ENCODE results near the gene TRIM69. TPM values are rescaled to one million over a fixed set of nuclear protein-coding genes. Genes with fewer than 3 reads are reported as not detected.
"Not testable (repeated sequence)": the region's sequence is repeated elsewhere in the genome, so short reads cannot be mapped to it uniquely, and the experiment has no call there.

TRIM69 gene
- total RNA-seq, 2 experiments from 2014 or later = 67.9 to 70.2 TPM

DNA sequence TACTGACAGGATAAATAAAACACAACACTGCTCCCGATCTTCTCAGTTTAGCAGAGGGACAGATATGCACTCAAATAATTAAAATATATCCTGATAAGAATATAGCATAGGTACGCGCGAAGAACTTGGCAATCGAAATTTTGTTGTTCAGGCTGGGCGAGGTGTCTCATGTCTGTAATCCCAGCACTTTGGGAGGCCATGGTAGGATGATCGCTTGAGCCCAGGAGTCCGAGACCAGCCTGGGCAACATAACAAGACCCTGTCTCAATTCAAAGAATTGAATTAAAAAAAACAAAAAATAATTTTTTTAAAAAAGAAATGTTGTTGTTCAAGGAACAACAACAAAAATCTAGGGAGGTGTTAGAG lies 17.4 kb upstream of the TRIM69 start:
- POLR2A ChIA-PET = interaction anchor here (0.7 to 11.7 kb wide), 9 partner anchors 8 to 54 kb away, joined by 4 to 283 read pairs (median 7); partner anchors contain the start of genes B2M, PATL2, SPG11 and TRIM69
- Mint-ChIP-seq H3K4me1 (peaks cover 83% of the 10 kb centered on the region), H3K27me3 (no peaks in the 10 kb centered on the region), H3K27ac (peak overlapping the region; percentile 92), H3K9me3 (no peaks in the 10 kb centered on the region), H3K4me3 (peak overlapping the region; percentile 96), H3K36me3 (ENCODE audit: low read depth) (peaks cover 62% of the 10 kb centered on the region)
- no peak for DNase-seq
- CTCF ChIA-PET = interaction anchor here (0.8 to 18.8 kb wide), 5 partner anchors 9 to 77 kb away, joined by 3 to 287 read pairs (median 6); partner anchors contain the start of genes SPG11 and TRIM69

- no peaks in the 10 kb centered on the region for H3K27me3 Mint-ChIP-seq
- H3K9me3 Mint-ChIP-seq = no peaks in the 10 kb centered on the region
- peaks cover 57% of the 10 kb centered on the region for H3K36me3 Mint-ChIP-seq (ENCODE audit: low read depth)
- peaks cover 88% of the 10 kb centered on the region for H3K4me1 Mint-ChIP-seq
- peak overlapping the region; percentile 92 for H3K27ac Mint-ChIP-seq
- DNase-seq = peak; percentile 73
- ChIA-PET CTCF (interaction anchor here (0.8 to 18.8 kb wide), 6 partner anchors 9 to 135 kb away, joined by 3 to 287 read pairs (median 6); partner anchors contain the start of genes SPG11 and TRIM69), POLR2A (interaction anchor here (0.9 to 11.7 kb wide), 8 partner anchors 9 to 54 kb away, joined by 4 to 283 read pairs (median 8); partner anchors contain the start of genes B2M, PATL2, SPG11 and TRIM69)
- peak overlapping the region; percentile 55 for H3K4me3 Mint-ChIP-seq
Observed at GRCh38 chr15:44719293-44719999, 16.9 kb upstream of the TRIM69 start.

DNA sequence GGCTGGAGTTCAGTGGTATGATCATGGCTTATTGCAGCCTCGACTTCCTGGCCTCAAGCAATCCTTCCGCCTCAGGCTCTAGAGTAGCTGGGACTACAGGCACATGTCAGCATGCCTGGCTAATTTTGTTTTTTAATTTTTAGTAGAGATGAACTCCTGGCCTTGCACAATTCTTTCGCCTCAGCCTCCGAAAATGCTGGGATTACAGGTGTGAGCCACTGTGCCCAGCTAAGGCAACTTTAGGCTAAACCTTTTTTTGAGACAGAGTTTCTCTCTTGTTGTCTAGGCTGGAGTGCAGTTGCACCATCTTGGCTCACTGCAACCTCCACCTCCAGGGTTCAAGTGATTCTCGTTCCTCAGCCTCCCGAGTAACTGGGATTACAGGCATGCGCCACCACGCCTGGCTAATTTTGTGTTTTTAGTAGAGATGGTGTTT lies 16.3 kb upstream of the TRIM69 start:
- Mint-ChIP-seq H3K27ac (peak overlapping the region; percentile 92), H3K4me3 (peak overlapping the region; percentile 20), H3K36me3 (ENCODE audit: low read depth) (peaks cover 53% of the 10 kb centered on the region), H3K4me1 (peaks cover 91% of the 10 kb centered on the region)
- ChIA-PET CTCF (interaction anchor here (1.2 to 18.8 kb wide), 5 partner anchors 8 to 136 kb away, joined by 3 to 287 read pairs (median 6); partner anchors contain the start of genes SPG11 and TRIM69), POLR2A (interaction anchor here (0.9 to 11.7 kb wide), 8 partner anchors 9 to 55 kb away, joined by 4 to 283 read pairs (median 8); partner anchors contain the start of genes B2M, PATL2, SPG11 and TRIM69)
- H3K27me3 Mint-ChIP-seq, H3K9me3 Mint-ChIP-seq, DNase-seq: not testable (repeated sequence)

GRCh38 chr15:44720460-44721176 lies 15.7 kb upstream of the TRIM69 start:
- no peaks in the 10 kb centered on the region for H3K27me3 Mint-ChIP-seq
- H3K4me1 Mint-ChIP-seq = peaks cover 90% of the 10 kb centered on the region
- peaks cover 50% of the 10 kb centered on the region for H3K36me3 Mint-ChIP-seq (ENCODE audit: low read depth)
- CTCF ChIA-PET = interaction anchor here (0.8 to 18.8 kb wide), 7 partner anchors 10 to 136 kb away, joined by 3 to 287 read pairs (median 6); partner anchors contain the start of genes PATL2, SPG11 and TRIM69
- peak overlapping the region; percentile 22 for H3K4me3 Mint-ChIP-seq
- no peaks in the 10 kb centered on the region for H3K9me3 Mint-ChIP-seq
- DNase-seq = no peak
- H3K27ac Mint-ChIP-seq = peak overlapping the region; percentile 92
- POLR2A ChIA-PET = interaction anchor here (0.6 to 11.7 kb wide), 8 partner anchors 8 to 917 kb away, joined by 3 to 283 read pairs (median 4); partner anchors contain the start of genes B2M, PATL2, SPG11 and TRIM69

DNA sequence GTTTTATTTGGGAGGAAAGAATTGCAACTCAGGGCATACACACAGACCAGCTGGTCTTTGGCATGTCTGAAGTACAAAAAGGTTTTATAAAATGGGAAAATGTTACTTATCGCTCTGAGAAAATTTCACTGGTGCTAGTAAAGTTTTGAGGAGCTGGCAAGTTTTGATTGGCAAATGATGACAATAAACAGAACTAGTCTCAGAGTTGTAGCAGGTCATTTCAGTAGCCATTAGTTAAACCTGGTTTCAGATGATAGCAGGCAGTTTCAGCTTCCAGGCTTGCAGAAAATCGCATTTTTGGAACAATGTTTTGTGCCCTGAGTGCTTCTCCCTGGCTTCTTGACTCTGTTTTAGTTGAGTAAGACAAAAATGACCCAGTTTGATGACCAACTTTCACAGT lies 14.3 kb upstream of the TRIM69 start:
- ChIA-PET POLR2A (interaction anchor here (0.5 to 1.8 kb wide), 3 partner anchors 14 to 89 kb away, joined by 3 to 5 read pairs (median 5); partner anchors contain the start of gene TRIM69), CTCF (interaction anchor here (0.9 to 18.8 kb wide), 6 partner anchors 9 to 55 kb away, joined by 4 to 287 read pairs (median 6); partner anchors contain the start of genes B2M, PATL2, SPG11 and TRIM69)
- no peak for DNase-seq
- peak overlapping the region; percentile 22 for H3K4me3 Mint-ChIP-seq
- H3K9me3 Mint-ChIP-seq = no peaks in the 10 kb centered on the region
- H3K36me3 Mint-ChIP-seq (ENCODE audit: low read depth) = peaks cover 40% of the 10 kb centered on the region
- no peak overlapping the region for H3K27ac Mint-ChIP-seq
- H3K27me3 Mint-ChIP-seq = no peaks in the 10 kb centered on the region
- H3K4me1 Mint-ChIP-seq = peaks cover 87% of the 10 kb centered on the region

GRCh38 chr15:44726136-44726535 lies 10.2 kb upstream of the TRIM69 start:
- peaks cover 71% of the 10 kb centered on the region for H3K4me1 Mint-ChIP-seq

GRCh38 chr15:44726568-44727484 lies 9.5 kb upstream of the TRIM69 start:
- H3K4me1 Mint-ChIP-seq = peaks cover 71% of the 10 kb centered on the region
- H3K36me3 Mint-ChIP-seq (ENCODE audit: low read depth) = peaks cover 35% of the 10 kb centered on the region
- POLR2A ChIA-PET = interaction anchor here (0.6 to 7.1 kb wide), 9 partner anchors 8 to 167 kb away, joined by 3 to 182 read pairs (median 6); partner anchors contain the start of genes B2M, PATL2, SPG11 and TRIM69
- H3K4me3 Mint-ChIP-seq = peak overlapping the region; percentile 100
- H3K27ac Mint-ChIP-seq = peak overlapping the region; percentile 100
- CTCF ChIA-PET = interaction anchor here (0.6 to 8.8 kb wide), 7 partner anchors 8 to 180 kb away, joined by 3 to 88 read pairs (median 6); partner anchors contain the start of genes B2M, PATL2 and SPG11
- no peaks in the 10 kb centered on the region for H3K27me3 Mint-ChIP-seq
- no peaks in the 10 kb centered on the region for H3K9me3 Mint-ChIP-seq
- DNase-seq = peak; percentile 91

More at GRCh38 chr15:44726136-44726535, 10.2 kb upstream of the TRIM69 start:
- CTCF ChIA-PET = interaction anchor here (0.6 to 8.8 kb wide), 6 partner anchors 9 to 62 kb away, joined by 3 to 88 read pairs (median 8); partner anchors contain the start of genes B2M, PATL2 and SPG11
- Mint-ChIP-seq H3K27me3 (no peaks in the 10 kb centered on the region), H3K9me3 (no peaks in the 10 kb centered on the region), H3K27ac (peak overlapping the region; percentile 100), H3K4me3 (peak overlapping the region; percentile 100), H3K36me3 (ENCODE audit: low read depth) (peaks cover 28% of the 10 kb centered on the region)
- POLR2A ChIA-PET = interaction anchor here (1.0 to 7.1 kb wide), 5 partner anchors 9 to 63 kb away, joined by 3 to 182 read pairs (median 8); partner anchors contain the start of genes B2M, PATL2, SPG11 and TRIM69
- no peak for DNase-seq

- no peak for DNase-seq
- CTCF ChIA-PET = interaction anchor here (1.7 to 8.8 kb wide), 4 partner anchors 10 to 181 kb away, joined by 4 to 88 read pairs (median 46); partner anchors contain the start of genes B2M, PATL2 and SPG11
- H3K4me3 Mint-ChIP-seq = peak overlapping the region; percentile 100
- peaks cover 72% of the 10 kb centered on the region for H3K4me1 Mint-ChIP-seq
- POLR2A ChIA-PET = interaction anchor here (0.6 to 7.1 kb wide), 7 partner anchors 8 to 168 kb away, joined by 3 to 182 read pairs (median 4); partner anchors contain the start of genes B2M, PATL2 and SPG11
- peak overlapping the region; percentile 100 for H3K27ac Mint-ChIP-seq
- H3K36me3 Mint-ChIP-seq (ENCODE audit: low read depth) = peaks cover 43% of the 10 kb centered on the region
- H3K9me3 Mint-ChIP-seq = no peaks in the 10 kb centered on the region
- H3K27me3 Mint-ChIP-seq = no peaks in the 10 kb centered on the region
Observed at GRCh38 chr15:44727485-44728231, 8.7 kb upstream of the TRIM69 start.

- not testable (repeated sequence) for H3K27me3 Mint-ChIP-seq, DNase-seq, H3K9me3 Mint-ChIP-seq
- ChIA-PET POLR2A (interaction anchor here (0.6 to 7.1 kb wide), 7 partner anchors 7 to 65 kb away, joined by 3 to 182 read pairs (median 4); partner anchors contain the start of genes B2M, PATL2 and SPG11), CTCF (interaction anchor here (0.6 to 8.8 kb wide), 6 partner anchors 10 to 346 kb away, joined by 3 to 88 read pairs (median 12); partner anchors contain the start of genes B2M, PATL2 and SPG11)
- Mint-ChIP-seq H3K27ac (peak overlapping the region; percentile 100), H3K36me3 (ENCODE audit: low read depth) (peaks cover 45% of the 10 kb centered on the region), H3K4me3 (peak overlapping the region; percentile 100), H3K4me1 (peaks cover 71% of the 10 kb centered on the region)
Observed at GRCh38 chr15:44728232-44728575, 8.1 kb upstream of the TRIM69 start.

DNA sequence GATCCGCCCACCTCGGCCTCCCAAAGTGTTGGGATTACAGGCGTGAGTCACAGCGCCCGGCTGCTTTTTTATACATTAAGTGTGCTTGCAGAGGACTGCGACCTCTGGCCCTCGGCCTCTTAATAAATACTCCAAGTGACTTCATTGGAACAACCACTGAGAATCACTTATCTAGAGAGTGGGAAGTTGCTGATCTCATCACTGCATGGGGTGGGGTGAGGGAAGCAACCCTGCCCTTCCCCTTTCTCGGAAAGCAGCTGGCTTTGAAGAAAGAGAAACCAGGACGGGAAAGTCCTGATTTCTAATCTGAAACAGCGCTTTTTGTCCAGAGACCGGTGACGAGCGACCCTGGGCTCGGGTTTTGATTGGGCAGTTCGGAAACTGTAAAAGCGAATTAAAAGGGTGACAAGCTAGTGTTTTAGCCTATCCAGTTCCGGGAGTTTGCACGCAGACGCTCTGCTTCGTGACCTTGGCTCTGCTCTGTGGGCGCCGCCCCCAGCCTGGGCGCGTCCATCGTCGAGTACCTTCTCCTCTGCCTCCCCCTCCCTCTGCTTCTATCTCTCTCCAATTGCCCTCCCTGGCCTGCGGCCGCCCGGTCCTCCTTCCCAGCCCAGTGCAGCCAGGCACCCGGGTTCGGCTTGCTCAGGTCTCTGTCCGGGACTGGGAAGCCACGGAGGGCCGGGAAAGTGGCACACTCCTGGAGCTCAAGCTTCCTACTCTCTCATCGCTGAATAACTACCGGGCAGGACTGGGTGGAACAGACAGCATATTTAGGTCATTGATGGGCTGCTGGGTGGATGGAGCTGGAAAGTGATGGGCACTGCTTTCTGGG lies 7.5 kb upstream of the TRIM69 start:
- Mint-ChIP-seq H3K4me3 (peak overlapping the region; percentile 100), H3K36me3 (ENCODE audit: low read depth) (peaks cover 47% of the 10 kb centered on the region), H3K4me1 (peaks cover 71% of the 10 kb centered on the region), H3K27ac (peak overlapping the region; percentile 100), H3K27me3 (no peaks in the 10 kb centered on the region), H3K9me3 (no peaks in the 10 kb centered on the region)
- ChIA-PET CTCF (interaction anchor here (0.6 to 8.8 kb wide), 8 partner anchors 9 to 346 kb away, joined by 3 to 88 read pairs (median 4); partner anchors contain the start of genes B2M, PATL2 and SPG11), POLR2A (interaction anchor here (0.7 to 7.1 kb wide), 8 partner anchors 8 to 441 kb away, joined by 3 to 182 read pairs (median 4); partner anchors contain the start of genes B2M, PATL2 and SPG11)
- DNase-seq = peak; percentile 98

All from activated CD4-positive, alpha-beta T cell treated with anti-CD3 and anti-CD28 coated beads, Interleukin-2, amount 10 ng/mL, durations not matched to agents 7 days and 5 days (primary cell).